Upper lobe of left lung (tissue), 4 donors: ENCODE data around the gene NLRP14.

Source experiments
- CTCF ChIP-seq, 6 experiments: fragments of 450-650 bp in 4 of 6; fragments of 200-600 bp in 2 of 6; sonication (generic) in 2 of 6; IDR thresholded peaks; one replicate each; pipeline ENCODE4 v1.5.1; 2016 to 2019; ENCODE audit warnings: antibody characterized with exemption in 6 of 6
- EP300 ChIP-seq, 4 donors: sonication (generic); formaldehyde crosslinking; IDR thresholded peaks; one replicate each; pipeline ENCODE4 v1.5.1; 2017; ENCODE audit warnings: antibody characterized with exemption in 4 of 4, control low read depth in 2 of 4
- POLR2A ChIP-seq, 4 donors: fragments of 450-650 bp; IDR thresholded peaks; one replicate each; pipeline ENCODE4 v1.5.1; 2016 to 2017; ENCODE audit warnings: antibody characterized with exemption in 4 of 4, mild to moderate bottlenecking in 2 of 4

GRCh38 chr11:7004482-7004881 is 15.8 kb upstream of the NLRP14 start:
- no peak for TF ChIP-seq CTCF (IDR thresholded peaks at IDR 0.05)
- no peak for TF ChIP-seq POLR2A (IDR thresholded peaks at IDR 0.05)
- no peak for TF ChIP-seq EP300 (IDR thresholded peaks at IDR 0.05)
